OCI-LY7 (cell line): ENCODE data around the gene GABRG3. TPM values are rescaled to one million over a fixed set of nuclear protein-coding genes. Genes with fewer than 3 reads are reported as not detected.

Experiments
- BruUV-seq: library from RNA; stranded (reverse); fragments of 400-500 nt; replicated peaks from 2 replicates; lab custom pipeline; 2021; lab: Mats Ljungman, UMichigan
- CTCF ChIA-PET: fragments of 300-600 bp; sonication (Branson Sonifier 250); formaldehyde crosslinking; loops from one replicate; lab custom pipeline; 2022; ENCODE audit warnings: antibody characterized with exemption; ENCODE audit not compliant: unreplicated experiment; lab: Charles Lee
- POLR2A ChIA-PET: fragments of 300-600 bp; sonication (Branson Sonifier 250); formaldehyde crosslinking; loops from one replicate; lab custom pipeline; 2022; ENCODE audit warnings: antibody characterized with exemption; lab: Charles Lee
- DNase-seq: peaks from one replicate; pipeline ENCODE4 v3.0.0-alpha.2; 2015; ENCODE audit warnings: low spot score
- H2AFZ ChIP-seq: fragments of 200-600 bp; sonication (generic), shearing (Covaris generic); 2 replicates; pipeline ENCODE4 v1.6.1; 2014; ENCODE audit warnings: mild to moderate bottlenecking, antibody characterized with exemption, low read length, moderate library complexity
- H3K27ac ChIP-seq: fragments of 200-600 bp; sonication (generic); 2 replicates; pipeline ENCODE4 v1.5.1; 2014; ENCODE audit warnings: mixed run types, low read depth, mild to moderate bottlenecking, moderate library complexity, low read length, inconsistent platforms; ENCODE audit not compliant: poor library complexity, severe bottlenecking
- H3K36me3 ChIP-seq: fragments of 200-600 bp; sonication (generic); 2 replicates; pipeline ENCODE4 v1.6.1; 2014; ENCODE audit warnings: mild to moderate bottlenecking, antibody characterized with exemption, low read length, moderate library complexity, mixed read lengths; ENCODE audit not compliant: insufficient read depth
- H3K4me1 ChIP-seq: fragments of 200-600 bp; sonication (generic); 2 replicates; pipeline ENCODE4 v1.5.1; 2014; ENCODE audit warnings: mild to moderate bottlenecking, low read length; ENCODE audit not compliant: insufficient read depth, poor library complexity, severe bottlenecking
- H3K4me2 ChIP-seq: fragments of 200-600 bp; sonication (generic); 2 replicates; pipeline ENCODE4 v1.6.1; 2014; ENCODE audit warnings: mild to moderate bottlenecking, low read length
- H3K4me3 ChIP-seq: fragments of 200-600 bp; sonication (generic); 2 replicates; pipeline ENCODE4 v1.5.1; 2014; ENCODE audit warnings: mild to moderate bottlenecking, low read depth, low read length; ENCODE audit not compliant: poor library complexity, severe bottlenecking
- H3K79me2 ChIP-seq: fragments of 200-600 bp; sonication (generic); 2 replicates; pipeline ENCODE4 v1.6.1; 2016; ENCODE audit warnings: low read depth, mild to moderate bottlenecking, low read length, moderate library complexity, mixed read lengths; ENCODE audit not compliant: insufficient read depth
- H3K9me2 ChIP-seq: fragments of 200-600 bp; sonication (generic); 2 replicates; pipeline ENCODE4 v1.6.1; 2016; ENCODE audit warnings: mild to moderate bottlenecking, low read length, mixed read lengths; ENCODE audit not compliant: insufficient read depth
- H3K9me3 ChIP-seq: fragments of 200-600 bp; sonication (generic); 2 replicates; pipeline ENCODE4 v1.6.1; 2014; ENCODE audit warnings: mild to moderate bottlenecking, mixed run types, low read length, mixed read lengths
- H4K20me1 ChIP-seq: fragments of 200-600 bp; sonication (generic); 2 replicates; pipeline ENCODE4 v1.6.1; 2014; ENCODE audit warnings: mild to moderate bottlenecking, antibody characterized with exemption, low read length, moderate library complexity, mixed read lengths; ENCODE audit not compliant: insufficient read depth
- EZH2phosphoT487 ChIP-seq: fragments of 200-600 bp; sonication (generic); IDR thresholded peaks from 2 replicates; pipeline ENCODE4 v1.6.1; 2018; ENCODE audit warnings: low read depth, borderline replicate concordance, mild to moderate bottlenecking, mixed run types, antibody characterized with exemption, low read length, moderate library complexity, mixed read lengths
- intact Hi-C: fragments of 100-400 bp; cut with micrococcal nuclease; formaldehyde crosslinking; loops from one replicate; pipeline ENCODE4 v1.10.0; 2022; ENCODE audit not compliant: unreplicated experiment
- total RNA-seq, 2 experiments: library from RNA; depleted of rRNA in 1 of 2; stranded (reverse); fragments of >200 nt in 1 of 2; shearing (Covaris generic) in 1 of 2; gene quantifications; 2 replicates each; pipeline ENCODE4 v1.2.3, GENCODE V29; 2014 to 2022
- TF ChIP-seq, protein P1 (sequence below): fragments of 200-600 bp; sonication (generic); conservative IDR thresholded peaks from 2 replicates; pipeline ENCODE4 v1.5.1; 2014; ENCODE audit warnings: mild to moderate bottlenecking, antibody characterized with exemption, low read length, moderate library complexity, mixed read lengths

Gene GABRG3
- total RNA-seq, 2 experiments from 2014 or later: not detected

DNA sequence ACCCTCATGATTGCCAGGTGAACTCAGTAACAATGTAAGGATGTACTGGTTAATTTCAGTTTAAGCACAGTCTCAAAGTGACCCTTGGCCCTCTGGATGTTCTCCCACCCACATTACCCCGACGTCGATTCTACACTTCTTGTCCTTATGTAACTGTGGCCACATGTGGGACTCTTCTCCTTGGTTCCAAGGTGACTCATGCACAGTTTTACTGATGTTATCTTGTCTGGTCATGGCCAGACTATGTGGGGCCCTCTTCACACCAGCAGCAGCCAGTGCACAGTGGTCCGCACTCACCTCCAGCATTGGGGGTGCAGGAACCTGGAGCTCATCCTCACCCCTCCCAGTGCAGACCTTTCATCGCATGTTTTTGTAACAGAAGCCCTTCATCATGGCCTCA, 608.8 kb downstream of the GABRG3 start:
- no peaks in the 10 kb centered on the region for H3K79me2 ChIP-seq
- no peak overlapping the region for H2AFZ ChIP-seq
- no peaks in the 10 kb centered on the region for H3K9me3 ChIP-seq
- intact Hi-C loops: no loop called here
- H4K20me1 ChIP-seq: no peaks in the 10 kb centered on the region
- no peak for DNase-seq
- no peak for TF ChIP-seq EZH2phosphoT487
- TF ChIP-seq, protein P1, sequence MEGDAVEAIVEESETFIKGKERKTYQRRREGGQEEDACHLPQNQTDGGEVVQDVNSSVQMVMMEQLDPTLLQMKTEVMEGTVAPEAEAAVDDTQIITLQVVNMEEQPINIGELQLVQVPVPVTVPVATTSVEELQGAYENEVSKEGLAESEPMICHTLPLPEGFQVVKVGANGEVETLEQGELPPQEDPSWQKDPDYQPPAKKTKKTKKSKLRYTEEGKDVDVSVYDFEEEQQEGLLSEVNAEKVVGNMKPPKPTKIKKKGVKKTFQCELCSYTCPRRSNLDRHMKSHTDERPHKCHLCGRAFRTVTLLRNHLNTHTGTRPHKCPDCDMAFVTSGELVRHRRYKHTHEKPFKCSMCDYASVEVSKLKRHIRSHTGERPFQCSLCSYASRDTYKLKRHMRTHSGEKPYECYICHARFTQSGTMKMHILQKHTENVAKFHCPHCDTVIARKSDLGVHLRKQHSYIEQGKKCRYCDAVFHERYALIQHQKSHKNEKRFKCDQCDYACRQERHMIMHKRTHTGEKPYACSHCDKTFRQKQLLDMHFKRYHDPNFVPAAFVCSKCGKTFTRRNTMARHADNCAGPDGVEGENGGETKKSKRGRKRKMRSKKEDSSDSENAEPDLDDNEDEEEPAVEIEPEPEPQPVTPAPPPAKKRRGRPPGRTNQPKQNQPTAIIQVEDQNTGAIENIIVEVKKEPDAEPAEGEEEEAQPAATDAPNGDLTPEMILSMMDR: no peak
- no peak overlapping the region for H3K27ac ChIP-seq
- ChIA-PET CTCF (no interaction called here), POLR2A (no interaction called here)
- no peaks in the 10 kb centered on the region for H3K4me1 ChIP-seq
- H3K4me2 ChIP-seq: no peak overlapping the region
- no peaks in the 10 kb centered on the region for H3K36me3 ChIP-seq
- H3K9me2 ChIP-seq: no peaks in the 10 kb centered on the region
- no peak overlapping the region for H3K4me3 ChIP-seq
- BruUV-seq: no TSS peak

DNA sequence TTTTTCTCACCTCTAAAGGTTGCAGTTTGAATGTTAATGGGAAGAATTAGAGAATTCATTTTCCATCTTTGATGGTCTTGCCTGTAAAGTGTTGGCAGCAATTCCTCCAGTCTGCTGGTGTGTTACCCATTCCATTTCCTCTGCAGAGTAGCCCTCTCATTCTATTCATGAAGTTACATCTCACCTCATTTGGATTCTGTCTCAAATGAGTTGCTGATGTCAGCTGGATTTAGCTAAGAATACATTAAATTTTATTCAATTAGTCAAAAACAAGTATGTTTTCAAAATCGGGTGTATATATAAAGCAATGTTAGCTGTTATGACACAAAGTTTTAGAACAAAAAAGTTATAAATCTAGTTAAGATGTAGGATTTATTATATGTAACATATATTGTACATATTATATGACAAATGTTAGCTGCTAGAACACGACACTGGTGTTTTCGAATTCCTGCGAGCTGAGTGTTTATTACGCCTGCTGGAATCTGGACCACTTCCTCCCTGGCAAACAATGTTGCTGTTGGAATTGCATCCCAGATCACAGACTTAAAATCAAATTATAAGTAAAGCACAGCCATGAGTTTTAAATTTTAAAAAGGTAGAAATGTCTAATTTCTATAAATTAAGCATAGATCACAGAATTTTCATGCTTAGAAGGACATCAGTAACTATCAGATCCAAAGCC, 611.9 kb downstream of the GABRG3 start:
- no peaks in the 10 kb centered on the region for H3K36me3 ChIP-seq
- no peaks in the 10 kb centered on the region for H3K9me2 ChIP-seq
- H3K4me2 ChIP-seq: no peak overlapping the region
- TF ChIP-seq, protein P1: no peak
- no peak for TF ChIP-seq EZH2phosphoT487
- no TSS peak for BruUV-seq
- POLR2A ChIA-PET: no interaction called here
- no peaks in the 10 kb centered on the region for H4K20me1 ChIP-seq
- CTCF ChIA-PET: no interaction called here
- H3K4me3 ChIP-seq: no peak overlapping the region
- H3K4me1 ChIP-seq: no peaks in the 10 kb centered on the region
- no peaks in the 10 kb centered on the region for H3K9me3 ChIP-seq
- no peak for DNase-seq
- no peaks in the 10 kb centered on the region for H3K79me2 ChIP-seq
- intact Hi-C loops: no loop called here
- H2AFZ ChIP-seq: no peak overlapping the region
- no peak overlapping the region for H3K27ac ChIP-seq

DNA sequence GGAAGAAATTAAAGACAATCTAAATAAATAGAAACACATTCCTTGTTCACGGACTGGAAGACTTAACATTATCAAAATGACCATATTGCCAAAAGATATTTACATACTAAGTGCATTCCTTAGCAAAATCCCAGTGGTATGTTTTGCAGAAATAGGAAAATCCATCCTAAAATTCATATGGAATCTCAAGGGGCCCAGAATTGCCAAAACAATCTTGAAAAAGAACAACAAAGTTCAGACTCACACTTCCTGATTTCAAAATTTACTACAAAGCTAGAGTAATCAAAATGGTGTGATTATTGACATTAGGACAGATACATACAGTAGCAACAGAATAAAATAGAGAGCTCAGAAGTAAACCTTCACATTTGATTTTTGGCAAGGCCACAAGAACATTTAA, 612.7 kb downstream of the GABRG3 start:
- H3K9me3 ChIP-seq: no peaks in the 10 kb centered on the region
- no peak for DNase-seq
- no peak overlapping the region for H3K4me3 ChIP-seq
- H3K4me2 ChIP-seq: no peak overlapping the region
- H3K27ac ChIP-seq: no peak overlapping the region
- no TSS peak for BruUV-seq
- intact Hi-C loops: no loop called here
- no peak for TF ChIP-seq EZH2phosphoT487
- TF ChIP-seq, protein P1: no peak
- H3K79me2 ChIP-seq: no peaks in the 10 kb centered on the region
- ChIA-PET POLR2A (no interaction called here), CTCF (no interaction called here)
- no peaks in the 10 kb centered on the region for H4K20me1 ChIP-seq
- no peak overlapping the region for H2AFZ ChIP-seq
- no peaks in the 10 kb centered on the region for H3K36me3 ChIP-seq
- no peaks in the 10 kb centered on the region for H3K4me1 ChIP-seq
- H3K9me2 ChIP-seq: no peaks in the 10 kb centered on the region
